Measurements from ENCODE around the gene LRRC37A3.
"Not testable (repeated sequence)": the region's sequence is repeated elsewhere in the genome, so short reads cannot be mapped to it uniquely, and the experiment has no call there.

- TF ChIP-seq CTCF (IDR thresholded peaks at IDR 0.05); POLR2AphosphoS5 (IDR thresholded peaks at IDR 0.05; ENCODE audit: low read depth, low read length); TCF12 (IDR thresholded peaks at IDR 0.05); GATA2 (CRISPR knock-in tag; IDR thresholded peaks at IDR 0.05); FOXM1 (IDR thresholded peaks at IDR 0.05; ENCODE audit: low read depth); TAF1 (IDR thresholded peaks at IDR 0.05; ENCODE audit: borderline replicate concordance, low read depth, low read length): not testable (repeated sequence)
These were observed 15.2 kb downstream of the LRRC37A3 start for GRCh38 chr17:64904069-64904468.

All from SK-N-SH (cell line).